Nephron progenitor cell (in vitro differentiated cells): ENCODE data around the gene FXYD7.

Experiments used
- DNase-seq: peaks from one replicate; pipeline ENCODE4 v3.0.0; 2021
- H3K27ac Mint-ChIP-seq: 2 replicates; pipeline ENCODE4 v1.8.0; 2021; ENCODE audit warnings: mild to moderate bottlenecking, moderate library complexity, mixed read lengths
- H3K27me3 Mint-ChIP-seq: 2 replicates; pipeline ENCODE4 v1.8.0; 2021; ENCODE audit warnings: mild to moderate bottlenecking, low read depth, mixed read lengths; ENCODE audit not compliant: poor library complexity
- H3K36me3 Mint-ChIP-seq: 2 replicates; pipeline ENCODE4 v1.8.0; 2021; ENCODE audit warnings: low read depth, mixed read lengths
- H3K4me1 Mint-ChIP-seq: 2 replicates; pipeline ENCODE4 v1.8.0; 2021; ENCODE audit warnings: mixed read lengths
- H3K4me3 Mint-ChIP-seq: 2 replicates; pipeline ENCODE4 v1.8.0; 2021; ENCODE audit warnings: mild to moderate bottlenecking, moderate library complexity, mixed read lengths
- H3K9me3 Mint-ChIP-seq: 2 replicates; pipeline ENCODE4 v1.8.0; 2021; ENCODE audit warnings: mild to moderate bottlenecking, moderate library complexity, mixed read lengths
- TF ChIP-seq, protein P1 (sequence below): fragments of 200-600 bp; sonication (generic); IDR thresholded peaks from 2 replicates; pipeline ENCODE4 v1.5.0; 2021; ENCODE audit warnings: antibody characterized with exemption

Gene FXYD7

DNA sequence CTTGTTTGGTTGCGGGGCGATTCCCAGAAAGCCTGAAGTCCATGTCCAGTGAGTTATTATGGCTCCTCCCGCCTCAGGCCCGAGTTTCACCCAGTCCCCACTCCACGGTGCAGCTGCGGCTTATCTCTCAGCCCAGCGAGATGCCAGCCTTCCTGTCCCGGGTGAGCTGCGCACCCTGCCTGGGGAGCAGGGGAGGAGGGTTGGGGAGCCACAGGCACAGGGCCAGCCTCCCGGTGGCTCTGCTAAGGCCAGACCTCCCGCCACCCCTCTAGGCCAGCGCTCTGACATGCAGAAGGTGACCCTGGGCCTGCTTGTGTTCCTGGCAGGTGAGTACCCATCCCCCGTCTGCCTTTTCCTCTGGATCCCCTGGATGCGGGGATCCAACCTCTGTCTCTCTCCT is 24.0 kb upstream of the FXYD7 start:
- H3K4me3 Mint-ChIP-seq = no peak overlapping the region
- no peak for DNase-seq
- peaks cover 51% of the 10 kb centered on the region for H3K4me1 Mint-ChIP-seq
- no peaks in the 10 kb centered on the region for H3K36me3 Mint-ChIP-seq
- no peak overlapping the region for H3K27ac Mint-ChIP-seq
- TF ChIP-seq, protein P1, sequence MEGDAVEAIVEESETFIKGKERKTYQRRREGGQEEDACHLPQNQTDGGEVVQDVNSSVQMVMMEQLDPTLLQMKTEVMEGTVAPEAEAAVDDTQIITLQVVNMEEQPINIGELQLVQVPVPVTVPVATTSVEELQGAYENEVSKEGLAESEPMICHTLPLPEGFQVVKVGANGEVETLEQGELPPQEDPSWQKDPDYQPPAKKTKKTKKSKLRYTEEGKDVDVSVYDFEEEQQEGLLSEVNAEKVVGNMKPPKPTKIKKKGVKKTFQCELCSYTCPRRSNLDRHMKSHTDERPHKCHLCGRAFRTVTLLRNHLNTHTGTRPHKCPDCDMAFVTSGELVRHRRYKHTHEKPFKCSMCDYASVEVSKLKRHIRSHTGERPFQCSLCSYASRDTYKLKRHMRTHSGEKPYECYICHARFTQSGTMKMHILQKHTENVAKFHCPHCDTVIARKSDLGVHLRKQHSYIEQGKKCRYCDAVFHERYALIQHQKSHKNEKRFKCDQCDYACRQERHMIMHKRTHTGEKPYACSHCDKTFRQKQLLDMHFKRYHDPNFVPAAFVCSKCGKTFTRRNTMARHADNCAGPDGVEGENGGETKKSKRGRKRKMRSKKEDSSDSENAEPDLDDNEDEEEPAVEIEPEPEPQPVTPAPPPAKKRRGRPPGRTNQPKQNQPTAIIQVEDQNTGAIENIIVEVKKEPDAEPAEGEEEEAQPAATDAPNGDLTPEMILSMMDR = no peak
- peaks cover 11% of the 10 kb centered on the region for H3K27me3 Mint-ChIP-seq
- no peaks in the 10 kb centered on the region for H3K9me3 Mint-ChIP-seq

DNA sequence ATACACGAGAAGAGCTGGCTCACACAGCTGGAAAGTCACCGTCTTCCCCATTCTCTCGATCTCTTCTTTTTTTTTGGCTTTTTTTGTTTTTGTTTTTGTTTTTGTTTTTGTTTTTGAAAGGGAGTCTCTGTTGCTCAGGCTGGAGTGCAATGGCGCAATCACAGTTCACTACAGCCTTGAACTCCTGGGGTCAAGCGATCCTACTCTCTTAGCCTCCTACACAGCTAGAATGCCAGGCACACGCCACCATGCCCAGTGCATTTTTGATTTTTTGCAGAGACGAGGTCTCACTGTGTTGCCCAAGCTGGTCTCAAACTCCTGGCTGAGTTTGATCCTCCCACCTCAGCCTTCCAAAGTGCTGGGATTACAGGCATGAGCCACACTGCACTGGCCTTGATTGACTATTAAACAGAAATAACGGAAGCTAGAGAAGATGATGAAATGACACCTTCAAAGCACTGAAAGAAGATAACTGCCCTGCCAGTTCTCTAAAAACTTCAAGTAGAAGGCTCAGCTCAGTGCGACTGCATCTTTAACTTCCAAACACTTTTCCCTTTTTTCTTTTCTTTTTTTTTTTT is 23.4 kb upstream of the FXYD7 start:
- DNase-seq = no peak
- TF ChIP-seq, protein P1 = no peak
- Mint-ChIP-seq H3K4me3 (no peak overlapping the region), H3K9me3 (no peaks in the 10 kb centered on the region), H3K4me1 (peaks cover 50% of the 10 kb centered on the region), H3K27ac (no peak overlapping the region), H3K36me3 (no peaks in the 10 kb centered on the region), H3K27me3 (peaks cover 11% of the 10 kb centered on the region)

DNA sequence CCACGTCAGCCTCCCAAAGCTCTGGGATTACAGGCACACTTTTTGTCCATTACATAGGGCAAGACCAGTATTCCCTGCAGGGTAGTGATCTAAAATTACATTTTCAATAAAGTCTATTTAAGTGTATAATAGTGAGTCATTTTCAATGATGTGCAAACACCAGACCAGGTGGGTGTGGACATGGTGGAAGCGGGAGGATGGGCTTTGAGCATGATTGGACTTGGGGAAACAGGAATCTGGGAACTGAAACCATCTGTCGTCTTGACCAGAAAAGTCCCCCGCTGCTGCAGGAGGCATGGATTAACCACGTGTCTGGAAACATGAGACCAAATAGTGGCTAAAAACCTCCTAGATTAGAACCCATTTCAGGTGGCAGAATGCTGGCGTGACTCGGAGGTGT is 22.6 kb upstream of the FXYD7 start:
- Mint-ChIP-seq H3K27ac (no peak overlapping the region), H3K4me3 (no peak overlapping the region), H3K27me3 (peaks cover 11% of the 10 kb centered on the region), H3K4me1 (peaks cover 43% of the 10 kb centered on the region), H3K9me3 (no peaks in the 10 kb centered on the region), H3K36me3 (no peaks in the 10 kb centered on the region)
- TF ChIP-seq, protein P1 = no peak
- DNase-seq = no peak

DNA sequence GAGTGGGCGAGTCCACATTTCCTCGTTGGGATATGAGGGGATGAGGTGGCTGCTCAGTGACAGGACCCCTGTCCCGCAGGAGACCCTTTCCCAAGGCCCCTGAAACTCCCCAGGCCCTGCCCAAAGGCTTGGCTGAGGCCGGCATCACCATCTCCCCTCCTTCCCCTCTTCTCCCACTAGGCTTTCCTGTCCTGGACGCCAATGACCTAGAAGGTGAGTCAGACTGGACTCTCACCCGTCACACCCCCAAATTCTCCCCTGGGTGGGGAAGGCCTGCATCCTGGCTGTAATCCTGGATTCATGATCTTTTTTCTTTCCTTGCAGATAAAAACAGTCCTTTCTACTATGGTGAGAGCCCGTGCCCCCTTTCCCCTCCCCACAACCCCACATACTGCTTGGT is 22.2 kb upstream of the FXYD7 start:
- TF ChIP-seq, protein P1 = no peak
- Mint-ChIP-seq H3K27me3 (peaks cover 11% of the 10 kb centered on the region), H3K9me3 (no peaks in the 10 kb centered on the region), H3K4me1 (peaks cover 43% of the 10 kb centered on the region), H3K4me3 (no peak overlapping the region), H3K36me3 (no peaks in the 10 kb centered on the region), H3K27ac (peak overlapping the region; percentile 35)
- no peak for DNase-seq

DNA sequence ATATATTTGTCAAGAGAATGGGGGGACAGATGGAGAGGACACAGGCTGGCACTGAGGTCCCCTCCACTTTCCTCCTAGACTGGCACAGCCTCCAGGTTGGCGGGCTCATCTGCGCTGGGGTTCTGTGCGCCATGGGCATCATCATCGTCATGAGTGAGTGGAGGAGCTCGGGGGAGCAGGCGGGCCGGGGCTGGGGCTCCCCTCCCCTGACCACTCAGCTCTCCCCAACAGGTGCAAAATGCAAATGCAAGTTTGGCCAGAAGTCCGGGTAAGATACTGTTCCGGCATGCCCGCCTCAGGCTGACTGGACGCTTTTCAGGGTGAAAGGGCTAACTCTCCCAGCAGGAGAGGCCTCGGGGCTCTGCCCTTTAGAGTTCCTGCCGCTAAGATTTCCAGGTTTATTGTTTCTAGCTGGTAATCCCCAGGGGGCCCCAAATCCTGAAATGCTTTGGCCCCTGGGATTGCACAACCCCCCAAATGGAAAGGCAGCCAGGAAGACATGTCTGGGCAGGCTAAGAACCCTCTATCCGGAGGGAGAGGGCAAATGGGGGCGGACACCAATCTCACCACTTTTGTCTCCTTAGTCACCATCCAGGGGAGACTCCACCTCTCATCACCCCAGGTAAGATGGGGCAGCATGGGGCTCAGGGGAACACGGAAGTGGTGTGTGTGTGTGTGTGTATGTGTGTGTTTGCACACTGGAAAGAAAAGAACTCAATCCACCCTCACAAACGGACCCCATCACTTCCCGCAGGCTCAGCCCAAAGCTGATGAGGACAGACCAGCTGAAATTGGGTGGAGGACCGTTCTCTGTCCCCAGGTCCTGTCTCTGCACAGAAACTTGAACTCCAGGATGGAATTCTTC is 20.1 kb upstream of the FXYD7 start:
- Mint-ChIP-seq H3K4me3 (no peak overlapping the region), H3K9me3 (no peaks in the 10 kb centered on the region), H3K36me3 (no peaks in the 10 kb centered on the region), H3K27me3 (peaks cover 4% of the 10 kb centered on the region), H3K4me1 (peaks cover 36% of the 10 kb centered on the region), H3K27ac (no peak overlapping the region)
- TF ChIP-seq, protein P1 = no peak
- DNase-seq = no peak
